ENCODE data around the gene MAD1L1. TPM values are rescaled to one million over a fixed set of nuclear protein-coding genes. Genes with fewer than 3 reads are reported as not detected.

MAD1L1 gene
- total and polyA plus RNA-seq, 2 of the 8 experiments (the other 6 are each of a cell fraction or from before 2014, with no cell fraction given), result 40.4 to 44.6 TPM

DNA sequence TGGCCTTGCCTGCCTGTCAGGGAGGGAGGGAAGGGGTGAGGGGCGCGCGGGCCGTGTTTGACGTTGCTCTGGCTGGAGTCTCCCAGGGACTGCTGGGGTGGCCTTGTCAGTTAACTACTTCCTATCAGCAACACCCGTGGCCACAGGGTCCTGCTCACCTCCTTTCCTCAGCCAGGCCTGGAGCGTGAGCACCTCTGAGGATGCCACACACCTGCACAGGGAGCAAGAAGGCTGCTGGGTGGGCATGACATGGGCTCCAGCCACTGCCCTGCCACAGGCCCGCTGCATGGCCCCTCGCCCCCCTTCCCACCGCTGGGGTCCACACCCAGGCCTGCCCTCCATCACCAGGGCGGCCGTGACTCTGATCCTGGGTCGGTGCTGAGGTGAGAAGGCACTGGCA is 350.3 kb downstream of the MAD1L1 start (continued):
- TF ChIP-seq KDM4A (IDR thresholded peaks at IDR 0.05; ENCODE audit: low read depth, low read length, severe bottlenecking) (no peak), RXRA (IDR thresholded peaks at IDR 0.05; ENCODE audit: insufficient read depth, low read depth, low read length) (no peak)
